ENCODE data around the gene TMEM132D. TPM values are rescaled to one million over a fixed set of nuclear protein-coding genes. Genes with fewer than 3 reads are reported as not detected.

TMEM132D gene
- total RNA-seq, 2 experiments from 2014 or later, result not detected

DNA sequence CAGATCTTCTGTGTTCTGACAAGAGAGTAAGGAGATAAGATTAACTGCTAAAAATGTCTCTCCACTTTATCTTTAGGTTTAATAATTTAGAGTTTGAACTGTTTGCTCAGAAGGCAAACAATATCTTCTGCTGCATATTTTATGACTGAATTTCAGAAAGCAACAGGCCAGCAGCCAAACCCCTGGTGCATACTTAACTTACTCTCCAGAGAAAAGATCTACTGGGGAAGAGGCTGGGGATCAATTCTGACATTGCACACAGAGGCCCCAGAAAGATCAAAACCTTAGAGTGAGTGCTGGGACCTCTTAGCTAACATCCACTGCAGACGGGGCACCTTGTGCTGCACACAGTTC, 518.2 kb downstream of the TMEM132D start:
- intact Hi-C loops (cut with micrococcal nuclease; ENCODE audit: unreplicated experiment), result no loop called here
- TF ChIP-seq EZH2phosphoT487 (IDR thresholded peaks at IDR 0.05; ENCODE audit: borderline replicate concordance, low read depth, low read length), result no peak
- TF ChIP-seq, protein P1, sequence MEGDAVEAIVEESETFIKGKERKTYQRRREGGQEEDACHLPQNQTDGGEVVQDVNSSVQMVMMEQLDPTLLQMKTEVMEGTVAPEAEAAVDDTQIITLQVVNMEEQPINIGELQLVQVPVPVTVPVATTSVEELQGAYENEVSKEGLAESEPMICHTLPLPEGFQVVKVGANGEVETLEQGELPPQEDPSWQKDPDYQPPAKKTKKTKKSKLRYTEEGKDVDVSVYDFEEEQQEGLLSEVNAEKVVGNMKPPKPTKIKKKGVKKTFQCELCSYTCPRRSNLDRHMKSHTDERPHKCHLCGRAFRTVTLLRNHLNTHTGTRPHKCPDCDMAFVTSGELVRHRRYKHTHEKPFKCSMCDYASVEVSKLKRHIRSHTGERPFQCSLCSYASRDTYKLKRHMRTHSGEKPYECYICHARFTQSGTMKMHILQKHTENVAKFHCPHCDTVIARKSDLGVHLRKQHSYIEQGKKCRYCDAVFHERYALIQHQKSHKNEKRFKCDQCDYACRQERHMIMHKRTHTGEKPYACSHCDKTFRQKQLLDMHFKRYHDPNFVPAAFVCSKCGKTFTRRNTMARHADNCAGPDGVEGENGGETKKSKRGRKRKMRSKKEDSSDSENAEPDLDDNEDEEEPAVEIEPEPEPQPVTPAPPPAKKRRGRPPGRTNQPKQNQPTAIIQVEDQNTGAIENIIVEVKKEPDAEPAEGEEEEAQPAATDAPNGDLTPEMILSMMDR (conservative IDR thresholded peaks at IDR 0.05; ENCODE audit: low read length), result no peak
- no peaks in the 10 kb centered on the region for H3K9me2 ChIP-seq (ENCODE audit: insufficient read depth, low read length)
- no peaks in the 10 kb centered on the region for H3K36me3 ChIP-seq (ENCODE audit: insufficient read depth, low read length)
- H3K9me3 ChIP-seq (ENCODE audit: low read length), result 0 out of 2 replicates have a peak, but pooled peaks cover 3% of the 10 kb centered on the region
- no peak overlapping the region for H3K27ac ChIP-seq (ENCODE audit: low read depth, low read length, poor library complexity, severe bottlenecking)
- H3K4me3 ChIP-seq (ENCODE audit: low read depth, low read length, poor library complexity, severe bottlenecking), result no peak overlapping the region
- BruUV-seq (replicated peaks), result no TSS peak
- no peak overlapping the region for H3K4me2 ChIP-seq (ENCODE audit: low read length)
- DNase-seq (ENCODE audit: low spot score), result no peak
- H3K79me2 ChIP-seq (ENCODE audit: insufficient read depth, low read depth, low read length), result no peaks in the 10 kb centered on the region
- no peak overlapping the region for H2AFZ ChIP-seq (ENCODE audit: low read length)
- no peaks in the 10 kb centered on the region for H4K20me1 ChIP-seq (ENCODE audit: insufficient read depth, low read length)
- H3K4me1 ChIP-seq (ENCODE audit: insufficient read depth, low read length, poor library complexity, severe bottlenecking), result no peaks in the 10 kb centered on the region
- POLR2A ChIA-PET, result no interaction called here
- CTCF ChIA-PET (ENCODE audit: unreplicated experiment), result no interaction called here

DNA sequence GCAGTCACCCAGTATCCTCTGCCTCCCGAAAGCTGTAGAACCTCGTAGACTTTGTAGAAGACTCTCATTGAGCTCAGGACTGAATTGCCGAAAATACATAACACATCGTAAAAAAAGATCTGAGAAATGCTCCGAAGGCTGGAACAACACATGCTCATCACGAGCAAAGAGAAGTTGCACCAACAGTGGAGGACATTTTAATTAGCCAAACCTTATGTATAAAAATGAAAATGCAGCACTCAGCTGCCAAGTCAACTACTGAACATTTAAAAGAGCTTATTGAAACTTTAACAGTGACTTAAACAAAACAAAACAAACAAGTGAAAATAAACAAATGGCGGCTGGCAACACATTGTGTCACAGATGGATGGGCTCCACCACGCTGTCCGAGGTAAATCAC, 519.9 kb downstream of the TMEM132D start:
- Histone ChIP-seq H3K4me2 (ENCODE audit: low read length) (no peak overlapping the region), H4K20me1 (ENCODE audit: insufficient read depth, low read length) (no peaks in the 10 kb centered on the region), H3K79me2 (ENCODE audit: insufficient read depth, low read depth, low read length) (no peaks in the 10 kb centered on the region), H3K4me1 (ENCODE audit: insufficient read depth, low read length, poor library complexity, severe bottlenecking) (no peaks in the 10 kb centered on the region), H3K36me3 (ENCODE audit: insufficient read depth, low read length) (no peaks in the 10 kb centered on the region), H3K9me2 (ENCODE audit: insufficient read depth, low read length) (no peaks in the 10 kb centered on the region), H3K4me3 (ENCODE audit: low read depth, low read length, poor library complexity, severe bottlenecking) (no peak overlapping the region), H2AFZ (ENCODE audit: low read length) (no peak overlapping the region), H3K9me3 (ENCODE audit: low read length) (0 out of 2 replicates have a peak, but pooled peaks cover 3% of the 10 kb centered on the region), H3K27ac (ENCODE audit: low read depth, low read length, poor library complexity, severe bottlenecking) (no peak overlapping the region)
- TF ChIP-seq, protein P1 (conservative IDR thresholded peaks at IDR 0.05; ENCODE audit: low read length), result no peak
- TF ChIP-seq EZH2phosphoT487 (IDR thresholded peaks at IDR 0.05; ENCODE audit: borderline replicate concordance, low read depth, low read length), result no peak
- DNase-seq (ENCODE audit: low spot score), result no peak
- intact Hi-C loops (cut with micrococcal nuclease; ENCODE audit: unreplicated experiment), result no loop called here
- CTCF ChIA-PET (ENCODE audit: unreplicated experiment), result no interaction called here
- POLR2A ChIA-PET, result no interaction called here
- no TSS peak for BruUV-seq (replicated peaks)

DNA sequence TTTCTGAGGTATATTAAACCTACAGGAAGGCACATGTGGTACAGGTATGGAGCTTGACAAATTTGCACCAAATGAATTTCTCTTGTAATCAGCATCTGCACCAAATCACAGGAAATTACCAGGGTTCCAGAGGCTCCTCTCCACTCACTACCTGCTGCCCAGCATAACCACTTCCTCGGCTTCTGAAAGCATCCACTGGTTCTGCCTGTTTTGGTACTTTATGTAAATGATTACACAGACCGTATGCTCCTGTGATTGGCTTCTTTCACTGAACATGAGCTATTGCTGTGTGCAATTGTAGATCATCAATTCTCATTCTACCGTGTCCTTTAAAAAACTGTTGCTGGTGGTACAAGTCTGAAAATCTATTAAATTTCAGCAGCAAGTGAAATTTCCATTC, 522.1 kb downstream of the TMEM132D start:
- Histone ChIP-seq H3K4me2 (ENCODE audit: low read length) (no peak overlapping the region), H3K36me3 (ENCODE audit: insufficient read depth, low read length) (no peaks in the 10 kb centered on the region), H3K9me2 (ENCODE audit: insufficient read depth, low read length) (no peaks in the 10 kb centered on the region), H3K9me3 (ENCODE audit: low read length) (0 out of 2 replicates have a peak, but pooled peaks cover under 1% of the 10 kb centered on the region), H3K4me1 (ENCODE audit: insufficient read depth, low read length, poor library complexity, severe bottlenecking) (no peaks in the 10 kb centered on the region), H2AFZ (ENCODE audit: low read length) (no peak overlapping the region), H3K79me2 (ENCODE audit: insufficient read depth, low read depth, low read length) (no peaks in the 10 kb centered on the region), H3K27ac (ENCODE audit: low read depth, low read length, poor library complexity, severe bottlenecking) (no peak overlapping the region), H3K4me3 (ENCODE audit: low read depth, low read length, poor library complexity, severe bottlenecking) (no peak overlapping the region), H4K20me1 (ENCODE audit: insufficient read depth, low read length) (no peaks in the 10 kb centered on the region)
- TF ChIP-seq EZH2phosphoT487 (IDR thresholded peaks at IDR 0.05; ENCODE audit: borderline replicate concordance, low read depth, low read length), result no peak
- TF ChIP-seq, protein P1 (conservative IDR thresholded peaks at IDR 0.05; ENCODE audit: low read length), result no peak
- ChIA-PET CTCF (ENCODE audit: unreplicated experiment) (no interaction called here), POLR2A (no interaction called here)
- DNase-seq (ENCODE audit: low spot score), result no peak
- intact Hi-C loops (cut with micrococcal nuclease; ENCODE audit: unreplicated experiment), result no loop called here
- no TSS peak for BruUV-seq (replicated peaks)

Data from OCI-LY7 (cell line).